Measurements from ENCODE around the gene TTC23. TPM values are rescaled to one million over a fixed set of nuclear protein-coding genes. Genes with fewer than 3 reads are reported as not detected.

TTC23 gene
- total RNA-seq, 2 donors from 2014 or later = 14.1 to 19.3 TPM

GRCh38 chr15:99228120-99228770 is 21.1 kb downstream of the TTC23 start:
- Histone ChIP-seq H3K27me3 (no peaks in the 10 kb centered on the region), H3K4me1 (no peaks in the 10 kb centered on the region), H3K27ac (no peak overlapping the region), H3K36me3 (no peaks in the 10 kb centered on the region), H3K4me3 (no peak overlapping the region), H3K9ac (ENCODE audit: low read depth in 2 of 2, low read length in 2 of 2) (no peak overlapping the region), H3K9me3 (no peaks in the 10 kb centered on the region)
- no peak for TF ChIP-seq CTCF (IDR thresholded peaks at IDR 0.05)
- intact Hi-C loops (cut with DNase I) = no loop called here
- no peak for DNase-seq

GRCh38 chr15:99226802-99227201 is 22.6 kb downstream of the TTC23 start:
- Histone ChIP-seq H3K27me3 (no peaks in the 10 kb centered on the region), H3K9ac (ENCODE audit: low read depth in 2 of 2, low read length in 2 of 2) (no peak overlapping the region), H3K4me3 (no peak overlapping the region), H3K27ac (no peak overlapping the region), H3K9me3 (no peaks in the 10 kb centered on the region), H3K36me3 (no peaks in the 10 kb centered on the region), H3K4me1 (no peaks in the 10 kb centered on the region)
- DNase-seq = no peak
- TF ChIP-seq CTCF (IDR thresholded peaks at IDR 0.05) = no peak
- intact Hi-C loops (cut with DNase I) = no loop called here

- DNase-seq = no peak
- Histone ChIP-seq H3K9ac (ENCODE audit: low read depth in 2 of 2, low read length in 2 of 2) (no peak overlapping the region), H3K36me3 (no peaks in the 10 kb centered on the region), H3K9me3 (no peaks in the 10 kb centered on the region), H3K4me3 (no peak overlapping the region), H3K27me3 (no peaks in the 10 kb centered on the region), H3K27ac (no peak overlapping the region), H3K4me1 (no peaks in the 10 kb centered on the region)
- TF ChIP-seq CTCF (IDR thresholded peaks at IDR 0.05) = no peak
- intact Hi-C loops (cut with DNase I) = no loop called here
Observed at GRCh38 chr15:99224372-99225214, 24.8 kb downstream of the TTC23 start.

GRCh38 chr15:99213187-99213811 is 36.1 kb downstream of the TTC23 start:
- TF ChIP-seq CTCF (IDR thresholded peaks at IDR 0.05) = peak; percentile 76
- no peaks in the 10 kb centered on the region for H3K36me3 ChIP-seq
- intact Hi-C loops (cut with DNase I) = loop anchor here (2.0 kb wide), 1 partner anchor 110 kb away; no protein-coding TSS in a partner anchor
- no peak overlapping the region for H3K27ac ChIP-seq
- no peaks in the 10 kb centered on the region for H3K9me3 ChIP-seq
- no peaks in the 10 kb centered on the region for H3K27me3 ChIP-seq
- no peak overlapping the region for H3K9ac ChIP-seq (ENCODE audit: low read depth in 2 of 2, low read length in 2 of 2)
- H3K4me3 ChIP-seq = no peak overlapping the region
- H3K4me1 ChIP-seq = no peaks in the 10 kb centered on the region
- peak; percentile 82 for DNase-seq

- DNase-seq = no peak
- intact Hi-C loops (cut with DNase I) = loop anchor here (2.0 kb wide), 1 partner anchor 110 kb away; no protein-coding TSS in a partner anchor
- H3K36me3 ChIP-seq = no peaks in the 10 kb centered on the region
- H3K9ac ChIP-seq (ENCODE audit: low read depth in 2 of 2, low read length in 2 of 2) = no peak overlapping the region
- H3K4me1 ChIP-seq = no peaks in the 10 kb centered on the region
- no peak overlapping the region for H3K27ac ChIP-seq
- no peaks in the 10 kb centered on the region for H3K9me3 ChIP-seq
- TF ChIP-seq CTCF (IDR thresholded peaks at IDR 0.05) = no peak
- no peaks in the 10 kb centered on the region for H3K27me3 ChIP-seq
- no peak overlapping the region for H3K4me3 ChIP-seq
Observed at GRCh38 chr15:99212406-99212805, 37.0 kb downstream of the TTC23 start.

All from colonic mucosa (tissue), 4 donors.